CD4-positive, alpha-beta T cell treated with Interleukin-4 for 1 hour (primary cell): Measurements from ENCODE around the gene OR2T6.
"Not testable (repeated sequence)": the region's sequence is repeated elsewhere in the genome, so short reads cannot be mapped to it uniquely, and the experiment has no call there.

Experiments
- DNase-seq, 2 donors: peaks; one replicate each; pipeline ENCODE4 v3.0.0-alpha.2; 2020 to 2022

OR2T6 gene

GRCh38 chr1:248375446-248375845 is at the start of gene OR2T6:
TSS of gene OR2T6 (plus strand) at chr1:248375746. CDS start at chr1:248387609, 11,863 bp downstream.
- DNase-seq, result no peak

- DNase-seq, result no peak
Measured at GRCh38 chr1:248343451-248343850, 32.1 kb upstream of the OR2T6 start.

- DNase-seq, result no peak
Measured at GRCh38 chr1:248348475-248348874, 27.1 kb upstream of the OR2T6 start, which contains the start of gene OR14C36. TSS of gene OR14C36 (plus strand) at chr1:248348775. CDS start at chr1:248348775, 0 bp downstream.

GRCh38 chr1:248359415-248359814 is 16.1 kb upstream of the OR2T6 start:
- DNase-seq, result no peak

- DNase-seq, result no peak
Measured at GRCh38 chr1:248361121-248361715, 14.3 kb upstream of the OR2T6 start, which contains the start of gene OR2T4. TSS of gene OR2T4 (plus strand) at chr1:248361665. CDS start at chr1:248361665, 0 bp downstream.

- no peak for DNase-seq
Measured at GRCh38 chr1:248366609-248367008, 8.9 kb upstream of the OR2T6 start.

- no peak for DNase-seq
Measured at GRCh38 chr1:248372394-248372793, 3.2 kb upstream of the OR2T6 start.

- no peak for DNase-seq
Measured at GRCh38 chr1:248373761-248374160, 1.8 kb upstream of the OR2T6 start.

GRCh38 chr1:248376916-248377315 is 1.4 kb downstream of the OR2T6 start:
- DNase-seq, result no peak

GRCh38 chr1:248380854-248381253 is 5.3 kb downstream of the OR2T6 start:
- DNase-seq, result no peak

GRCh38 chr1:248388426-248388825 is 12.9 kb downstream of the OR2T6 start:
- no peak for DNase-seq

GRCh38 chr1:248393050-248393449 is 17.5 kb downstream of the OR2T6 start:
- DNase-seq, result no peak

- DNase-seq, result no peak
Measured at GRCh38 chr1:248402748-248403147, 27.2 kb downstream of the OR2T6 start, which contains the start of gene OR2T1. TSS of gene OR2T1 (plus strand) at chr1:248403048. CDS start at chr1:248406148, 3,100 bp downstream.

GRCh38 chr1:248404024-248404423 is 28.5 kb downstream of the OR2T6 start:
- DNase-seq, result peak in 1 of 2 donors; percentile 2

- DNase-seq, result no peak
Measured at GRCh38 chr1:248406721-248407692, 31.5 kb downstream of the OR2T6 start.

- DNase-seq, result no peak
Measured at GRCh38 chr1:248416226-248416625, 40.7 kb downstream of the OR2T6 start.

GRCh38 chr1:248417854-248418253 is 42.3 kb downstream of the OR2T6 start:
- no peak for DNase-seq

- no peak for DNase-seq
Measured at GRCh38 chr1:248421384-248421783, 45.8 kb downstream of the OR2T6 start.

- DNase-seq, result not testable (repeated sequence)
Measured at GRCh38 chr1:248427526-248428191, 52.1 kb downstream of the OR2T6 start.

- peak in 1 of 2 donors; percentile 11 for DNase-seq
Measured at GRCh38 chr1:248428192-248428533, 52.6 kb downstream of the OR2T6 start.

GRCh38 chr1:248431683-248432082 is 56.1 kb downstream of the OR2T6 start:
- not testable (repeated sequence) for DNase-seq

- DNase-seq, result not testable (repeated sequence)
Measured at GRCh38 chr1:248432201-248432600, 56.7 kb downstream of the OR2T6 start.

GRCh38 chr1:248433811-248434415 is 58.4 kb downstream of the OR2T6 start:
- not testable (repeated sequence) for DNase-seq
